Measurements from ENCODE around the gene GALC. TPM values are rescaled to one million over a fixed set of nuclear protein-coding genes. Genes with fewer than 3 reads are reported as not detected.
A peak's percentile ranks its signal among the peaks of the same experiment; 100 is the strongest.

Gene GALC
- total RNA-seq, 3 donors from 2014 or later (not counting 1 experiment from before 2014, with no cell fraction given), result 50.3 to 78.2 (median 67.2) TPM

GRCh38 chr14:87940894-87941293, 52.1 kb downstream of the GALC start:
- ATAC-seq (no peak), DNase-seq (no peak)
- no peaks in the 10 kb centered on the region for H3K9me3 ChIP-seq (ENCODE audit: control insufficient read depth, insufficient read depth, low read length)
- peaks cover 4% of the 10 kb centered on the region for H3K4me1 ChIP-seq (ENCODE audit: control insufficient read depth, insufficient read depth, low read length)
- H3K27me3 ChIP-seq (ENCODE audit: control insufficient read depth, insufficient read depth, low read length), result no peaks in the 10 kb centered on the region
- peaks cover 76% of the 10 kb centered on the region for H3K36me3 ChIP-seq (ENCODE audit: control insufficient read depth, insufficient read depth, low read length)
- intact Hi-C loops (cut with micrococcal nuclease), result loop anchor here (10.0 kb wide), 2 partner anchors 444 to 624 kb away; partner anchors contain the start of genes SPATA7 and ZC3H14
- H3K4me3 ChIP-seq (ENCODE audit: low read length), result no peak overlapping the region
- Mint-ChIP-seq H3K4me3 (no peak overlapping the region), H3K4me1 (peaks cover 12 to 22% of the 10 kb centered on the region in 2 donors), H3K9me3 (no peaks in the 10 kb centered on the region), H3K36me3 (peaks cover 29% of the 10 kb centered on the region), H3K27ac (peak overlapping the region in 1 of 2 donors; percentile 53), H3K27me3 (ENCODE audit: low read depth in 2 of 2) (no peaks in the 10 kb centered on the region)
- WGBS (ENCODE audit: insufficient coverage), result 90% methylated on average over 2 of the region's 2 CpGs
- no peak overlapping the region for H3K27ac ChIP-seq (ENCODE audit: low read length)
- no peak for TF ChIP-seq CTCF (IDR thresholded peaks at IDR 0.05)

DNA sequence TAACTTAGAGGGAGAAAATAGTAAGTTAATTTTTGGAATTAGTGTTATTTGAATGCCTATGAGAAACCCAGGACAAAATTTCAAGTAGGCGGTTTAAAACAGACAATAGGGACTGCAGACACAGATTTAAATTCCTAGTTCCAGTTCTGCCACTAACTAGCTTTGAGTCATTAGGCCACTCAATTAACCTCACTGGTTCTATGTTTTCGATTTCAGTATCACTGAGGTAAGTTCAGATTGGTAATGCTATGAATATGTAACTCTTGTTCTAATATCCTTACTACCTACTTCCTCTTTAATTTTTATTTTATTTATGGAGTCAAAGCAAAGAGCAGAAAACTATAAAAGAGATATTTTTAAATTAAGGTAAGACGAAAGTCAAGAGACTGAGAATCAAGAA, 52.6 kb downstream of the GALC start:
- H3K27ac ChIP-seq (ENCODE audit: low read length), result no peak overlapping the region
- H3K36me3 Mint-ChIP-seq, result peaks cover 29% of the 10 kb centered on the region
- WGBS (ENCODE audit: insufficient coverage), result 88% methylated on average over 1 of the region's 3 CpGs
- peaks cover 8 to 21% of the 10 kb centered on the region in 2 donors for H3K4me1 Mint-ChIP-seq
- DNase-seq (no peak), ATAC-seq (no peak)
- intact Hi-C loops (cut with micrococcal nuclease), result loop anchor here (10.0 kb wide), 2 partner anchors 444 to 624 kb away; partner anchors contain the start of genes SPATA7 and ZC3H14
- H3K9me3 ChIP-seq (ENCODE audit: control insufficient read depth, insufficient read depth, low read length), result no peaks in the 10 kb centered on the region
- no peak for TF ChIP-seq CTCF (IDR thresholded peaks at IDR 0.05)
- no peaks in the 10 kb centered on the region for H3K27me3 ChIP-seq (ENCODE audit: control insufficient read depth, insufficient read depth, low read length)
- no peak overlapping the region for H3K4me3 ChIP-seq (ENCODE audit: low read length)
- no peak overlapping the region for H3K27ac Mint-ChIP-seq
- no peaks in the 10 kb centered on the region for H3K27me3 Mint-ChIP-seq (ENCODE audit: low read depth in 2 of 2)
- H3K4me1 ChIP-seq (ENCODE audit: control insufficient read depth, insufficient read depth, low read length), result peaks cover 3% of the 10 kb centered on the region
- H3K36me3 ChIP-seq (ENCODE audit: control insufficient read depth, insufficient read depth, low read length), result peaks cover 76% of the 10 kb centered on the region
- H3K9me3 Mint-ChIP-seq, result no peaks in the 10 kb centered on the region
- no peak overlapping the region for H3K4me3 Mint-ChIP-seq

GRCh38 chr14:87935886-87936285, 57.1 kb downstream of the GALC start:
- DNase-seq (no peak), ATAC-seq (no peak)
- Histone ChIP-seq H3K27ac (ENCODE audit: low read length) (no peak overlapping the region), H3K4me3 (ENCODE audit: low read length) (no peak overlapping the region), H3K4me1 (ENCODE audit: control insufficient read depth, insufficient read depth, low read length) (no peaks in the 10 kb centered on the region), H3K27me3 (ENCODE audit: control insufficient read depth, insufficient read depth, low read length) (no peaks in the 10 kb centered on the region), H3K36me3 (ENCODE audit: control insufficient read depth, insufficient read depth, low read length) (peaks cover 59% of the 10 kb centered on the region), H3K9me3 (ENCODE audit: control insufficient read depth, insufficient read depth, low read length) (no peaks in the 10 kb centered on the region)
- peaks cover 16 to 20% of the 10 kb centered on the region in 2 donors for H3K4me1 Mint-ChIP-seq
- intact Hi-C loops (cut with micrococcal nuclease), result no loop called here
- 97% methylated on average over 1 of the region's 1 CpG for WGBS (ENCODE audit: insufficient coverage)
- no peaks in the 10 kb centered on the region for H3K27me3 Mint-ChIP-seq (ENCODE audit: low read depth in 2 of 2)
- H3K36me3 Mint-ChIP-seq, result peaks cover 34% of the 10 kb centered on the region
- TF ChIP-seq CTCF (IDR thresholded peaks at IDR 0.05), result no peak
- peaks cover 0 to 2% of the 10 kb centered on the region in 2 donors for H3K9me3 Mint-ChIP-seq
- H3K4me3 Mint-ChIP-seq, result no peak overlapping the region
- peak overlapping the region; percentile 43 to 54 for H3K27ac Mint-ChIP-seq

Data from natural killer cell (primary cell).